GM12801 (cell line): ENCODE results near the gene CD93.

Experiments used
- TF ChIP-seq, protein P1 (sequence below): IDR thresholded peaks from one replicate; pipeline ENCODE4 v1.5.1; 2011; ENCODE audit warnings: control low read depth; ENCODE audit not compliant: insufficient read length; ENCODE audit errors: extremely low read depth

Gene CD93

DNA sequence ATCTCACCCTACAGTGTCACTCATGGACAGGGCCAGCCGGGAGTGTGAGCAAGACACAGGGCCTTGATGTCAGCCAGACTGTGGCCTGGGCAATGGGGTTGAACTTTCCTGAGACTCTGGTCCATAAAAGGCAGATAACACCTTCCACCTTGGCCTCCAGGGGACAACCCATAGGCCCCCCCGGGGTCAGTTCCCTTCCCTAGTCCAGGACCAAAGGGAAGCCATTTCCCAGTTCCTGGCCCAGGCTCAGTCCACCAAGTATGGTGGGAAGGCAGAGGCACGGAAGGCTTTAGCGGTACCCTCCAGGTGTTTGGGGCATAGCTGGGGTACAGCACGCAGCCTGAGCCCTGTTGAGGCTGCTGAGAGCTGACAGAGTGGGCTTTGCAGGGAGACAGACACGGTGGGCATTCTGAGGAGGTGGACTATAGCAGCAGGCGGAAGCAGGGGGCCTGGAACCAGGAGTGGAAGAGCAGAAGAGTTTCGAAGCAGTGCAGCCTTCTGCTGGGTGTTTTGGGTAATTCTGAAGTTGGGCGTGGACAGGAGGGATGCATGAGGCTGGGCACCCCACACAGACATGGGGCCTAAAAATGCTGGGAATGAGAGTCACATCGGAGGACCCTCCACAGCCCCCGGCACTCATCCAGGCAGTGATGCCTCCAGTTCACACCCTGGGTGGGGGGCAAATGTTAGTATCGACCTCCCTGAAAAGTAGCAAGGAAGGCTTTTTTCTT lies 43.9 kb upstream of the CD93 start:
- TF ChIP-seq, protein P1, sequence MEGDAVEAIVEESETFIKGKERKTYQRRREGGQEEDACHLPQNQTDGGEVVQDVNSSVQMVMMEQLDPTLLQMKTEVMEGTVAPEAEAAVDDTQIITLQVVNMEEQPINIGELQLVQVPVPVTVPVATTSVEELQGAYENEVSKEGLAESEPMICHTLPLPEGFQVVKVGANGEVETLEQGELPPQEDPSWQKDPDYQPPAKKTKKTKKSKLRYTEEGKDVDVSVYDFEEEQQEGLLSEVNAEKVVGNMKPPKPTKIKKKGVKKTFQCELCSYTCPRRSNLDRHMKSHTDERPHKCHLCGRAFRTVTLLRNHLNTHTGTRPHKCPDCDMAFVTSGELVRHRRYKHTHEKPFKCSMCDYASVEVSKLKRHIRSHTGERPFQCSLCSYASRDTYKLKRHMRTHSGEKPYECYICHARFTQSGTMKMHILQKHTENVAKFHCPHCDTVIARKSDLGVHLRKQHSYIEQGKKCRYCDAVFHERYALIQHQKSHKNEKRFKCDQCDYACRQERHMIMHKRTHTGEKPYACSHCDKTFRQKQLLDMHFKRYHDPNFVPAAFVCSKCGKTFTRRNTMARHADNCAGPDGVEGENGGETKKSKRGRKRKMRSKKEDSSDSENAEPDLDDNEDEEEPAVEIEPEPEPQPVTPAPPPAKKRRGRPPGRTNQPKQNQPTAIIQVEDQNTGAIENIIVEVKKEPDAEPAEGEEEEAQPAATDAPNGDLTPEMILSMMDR, result no peak

DNA sequence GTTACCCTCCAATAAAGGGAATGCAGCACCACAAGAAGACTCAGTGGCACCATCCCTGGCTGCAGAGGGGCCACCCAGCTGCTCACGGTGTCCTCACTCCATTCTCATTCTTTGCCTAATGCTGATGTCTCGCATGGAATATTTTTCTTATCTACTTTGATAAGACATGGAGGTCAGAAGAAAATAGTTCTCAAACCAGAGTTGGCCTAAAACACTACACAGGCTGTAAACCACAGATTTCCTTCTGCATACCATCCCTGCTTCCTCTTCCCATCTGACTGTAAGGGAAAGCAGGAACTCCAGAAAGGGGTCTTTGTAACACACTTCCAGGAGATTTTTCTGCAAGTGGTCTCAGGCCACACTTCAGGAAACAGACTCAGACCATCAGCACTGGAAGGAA lies 43.1 kb upstream of the CD93 start:
- TF ChIP-seq, protein P1, result no peak

DNA sequence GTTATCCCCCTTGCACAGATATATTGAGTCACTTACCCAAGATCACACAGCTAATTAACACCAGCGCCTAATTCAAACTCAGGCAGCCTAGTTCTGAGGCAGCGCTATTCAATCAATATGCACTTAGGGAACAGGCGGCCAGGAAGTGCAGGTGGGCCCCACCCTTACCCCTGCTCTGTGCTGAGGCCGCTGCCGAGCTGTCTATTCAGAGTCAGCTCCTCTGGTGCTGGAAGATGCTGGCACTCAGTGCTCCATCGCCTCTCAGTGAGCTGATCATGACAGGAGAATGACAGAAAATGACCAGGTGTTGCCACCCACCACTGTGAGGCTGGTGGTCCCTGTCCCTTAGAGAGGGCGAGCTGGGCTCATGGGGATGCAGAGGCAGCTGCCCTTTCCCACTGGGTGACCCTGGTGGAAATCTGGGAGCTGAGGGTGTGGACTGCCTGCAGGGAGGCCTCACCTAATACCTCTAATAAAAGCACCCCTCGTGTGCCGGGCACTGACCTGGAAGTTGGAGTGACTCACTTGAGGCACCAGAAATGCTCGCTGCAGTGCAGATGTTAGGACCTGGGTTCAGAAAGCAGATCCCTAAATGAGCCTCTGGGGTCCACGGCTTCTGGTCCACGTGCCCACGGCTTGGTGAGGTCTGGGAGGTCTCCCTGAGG lies 42.5 kb upstream of the CD93 start:
- TF ChIP-seq, protein P1, result no peak

DNA sequence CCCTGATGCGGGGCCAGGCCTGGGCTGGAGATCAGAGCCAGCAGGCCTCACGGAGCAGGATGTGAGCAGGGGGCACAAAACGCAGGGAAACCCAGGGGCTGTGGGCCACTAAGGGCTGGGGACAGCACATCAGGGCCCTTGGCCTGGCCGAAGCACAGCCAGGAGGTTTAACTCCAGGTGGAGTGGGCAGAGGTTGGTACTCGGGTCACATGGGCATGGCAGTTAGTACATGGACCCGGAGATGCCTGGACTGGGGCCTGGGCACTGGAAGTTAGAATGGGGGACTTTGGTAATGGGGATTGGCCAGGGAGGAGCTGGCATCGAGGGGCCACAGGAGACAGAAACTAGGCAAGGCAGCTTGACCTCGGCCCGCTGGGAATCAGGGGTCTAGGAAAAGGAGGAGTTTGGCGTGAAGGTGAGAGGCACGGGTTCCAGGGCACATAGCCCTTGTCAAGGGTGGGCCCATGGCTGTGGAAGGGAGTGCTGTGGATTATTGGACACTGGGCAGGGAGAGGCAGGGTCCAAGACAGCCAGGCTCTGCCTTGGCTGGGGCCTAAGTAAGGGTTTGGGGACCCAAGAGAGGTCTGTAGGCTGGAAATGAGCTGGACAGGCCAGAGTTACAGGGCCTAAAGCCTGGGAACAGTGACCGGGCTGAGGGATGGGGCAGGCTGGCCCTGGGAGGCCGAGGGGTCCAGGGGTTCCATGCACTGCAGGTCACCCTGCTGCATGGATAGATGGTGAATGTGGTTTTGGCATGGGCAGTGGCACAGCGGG lies 41.6 kb upstream of the CD93 start:
- TF ChIP-seq, protein P1, result no peak

DNA sequence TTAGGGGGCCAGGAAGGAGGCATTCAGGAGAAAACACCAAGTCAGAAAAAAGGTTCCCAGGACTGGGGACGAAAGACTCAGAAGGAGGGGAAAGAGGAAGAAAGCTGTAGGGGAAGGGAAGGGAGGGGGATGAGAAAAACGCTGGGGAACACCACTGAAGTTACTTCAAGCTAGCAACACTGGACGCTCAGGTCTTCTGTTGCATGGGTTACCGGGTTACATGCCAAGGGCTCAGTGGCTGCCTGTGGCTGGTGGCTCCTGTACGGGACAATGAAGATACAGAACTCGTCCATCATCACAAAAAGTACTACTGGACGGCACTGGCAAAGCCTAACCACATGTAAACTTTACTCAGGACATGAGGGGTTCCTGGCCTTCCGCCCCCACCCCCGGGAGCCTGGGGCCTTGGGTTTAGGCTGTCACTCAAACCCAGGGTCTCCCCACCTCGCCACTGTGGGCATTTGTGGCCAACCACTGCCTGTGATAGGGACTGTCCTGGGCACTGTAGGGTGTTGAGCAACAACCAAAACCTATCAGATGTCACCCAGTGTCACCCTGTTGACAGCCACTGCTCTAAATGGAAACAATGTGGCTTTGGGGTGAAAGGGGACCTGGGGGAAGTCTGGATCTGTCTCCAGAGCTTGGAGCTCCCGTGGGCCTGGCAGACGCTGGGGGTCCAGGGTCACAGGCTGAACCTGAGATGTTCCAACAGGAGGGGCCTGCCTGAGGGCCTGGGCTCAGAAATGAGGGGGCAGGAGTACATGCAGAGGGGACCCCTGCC lies 40.3 kb upstream of the CD93 start:
- TF ChIP-seq, protein P1, result no peak

DNA sequence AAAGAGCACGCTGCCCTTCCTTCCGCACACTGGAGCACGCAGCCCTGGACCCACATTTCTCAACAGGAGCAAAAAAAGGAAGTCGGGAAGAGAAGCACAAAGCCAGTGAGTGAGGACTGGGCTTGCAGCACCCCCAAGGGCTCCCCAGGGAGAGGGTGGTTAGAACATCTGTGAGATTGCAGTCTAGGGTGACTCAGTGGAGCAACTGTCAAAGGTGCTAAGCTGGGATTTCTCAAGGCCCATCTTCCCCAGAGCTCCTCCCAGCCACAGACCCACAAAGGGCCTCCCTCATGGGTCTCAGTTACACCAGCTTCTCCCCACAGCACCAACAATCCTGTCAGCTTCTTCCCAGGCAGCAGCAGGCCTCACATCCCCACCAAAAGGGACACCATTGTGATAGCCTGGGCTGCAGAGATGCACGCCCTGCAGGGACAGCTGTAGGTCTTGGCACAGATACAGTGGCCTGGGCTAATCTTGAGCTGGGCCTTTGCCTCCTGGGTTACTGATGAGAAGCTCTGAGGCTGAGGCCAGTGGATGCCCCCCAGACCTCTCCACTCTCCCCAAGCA lies 39.6 kb upstream of the CD93 start:
- TF ChIP-seq, protein P1, result no peak
